Measurements from ENCODE around the gene ACBD3. TPM values are rescaled to one million over a fixed set of nuclear protein-coding genes. Genes with fewer than 3 reads are reported as not detected.

The ACBD3 gene
- polyA plus RNA-seq, 4 donors: 16.1 to 42.4 (median 23.4) TPM

- FAIRE-seq: no peak
- peak; percentile 67 to 89 for DNase-seq
- Histone ChIP-seq H3K27me3 (ENCODE audit: control insufficient read depth in 3 of 3, insufficient read depth in 3 of 3, low read length in 3 of 3) (no peaks in the 10 kb centered on the region), H3K4me3 (ENCODE audit: low read depth in 1 of 3, low read length in 3 of 3) (peak overlapping the region; percentile 54 to 81 (median 63)), H3K27ac (ENCODE audit: low read depth in 1 of 3, low read length in 2 of 3) (peak overlapping the region; percentile 88 to 93 (median 89)), H3K36me3 (ENCODE audit: control insufficient read depth in 3 of 3, insufficient read depth in 2 of 3, low read depth in 1 of 3, low read length in 3 of 3) (no peaks in the 10 kb centered on the region), H3K4me1 (ENCODE audit: control insufficient read depth in 3 of 3, insufficient read depth in 2 of 3, low read depth in 1 of 3, low read length in 2 of 3) (peaks cover 0 to 10% (median 3%) of the 10 kb centered on the region in 3 donors), H3K9me3 (ENCODE audit: control insufficient read depth in 2 of 2, insufficient read depth in 1 of 2, low read depth in 1 of 2, low read length in 1 of 2) (no peaks in the 10 kb centered on the region)
- WGBS, 3 donors: 1% methylated on average over 46 to 73 of the region's 73 CpGs
Measured at GRCh38 chr1:226110249-226111097, 76.1 kb downstream of the ACBD3 start.

DNA sequence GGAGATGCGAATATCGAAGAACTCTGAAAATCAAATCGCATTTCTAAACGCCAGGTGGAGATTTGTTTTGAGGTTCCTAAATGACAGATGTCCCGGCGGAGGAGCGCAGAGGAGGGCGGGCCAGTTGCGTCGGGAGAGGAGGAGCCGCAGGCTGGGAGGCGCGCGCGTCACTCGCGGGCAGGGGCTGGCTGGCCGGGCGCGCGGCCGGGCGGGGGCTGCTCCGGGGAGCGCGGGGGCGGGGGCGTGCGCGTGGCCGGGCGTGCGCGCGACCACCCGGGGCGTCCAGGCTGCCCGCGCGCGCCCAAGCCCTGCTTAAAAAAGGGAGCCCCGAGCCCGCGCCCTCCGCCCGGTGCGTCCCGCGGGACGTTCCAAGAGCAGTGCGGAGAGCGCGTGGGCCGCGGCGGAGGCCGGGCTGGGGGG is 76.7 kb downstream of the ACBD3 start:
- peak; percentile 85 to 92 for DNase-seq
- FAIRE-seq: no peak
- Histone ChIP-seq H3K9me3 (ENCODE audit: control insufficient read depth in 2 of 2, insufficient read depth in 1 of 2, low read depth in 1 of 2, low read length in 1 of 2) (no peaks in the 10 kb centered on the region), H3K4me1 (ENCODE audit: control insufficient read depth in 3 of 3, insufficient read depth in 2 of 3, low read depth in 1 of 3, low read length in 2 of 3) (peaks cover 0 to 10% (median 3%) of the 10 kb centered on the region in 3 donors), H3K27ac (ENCODE audit: low read depth in 1 of 3, low read length in 2 of 3) (peak overlapping the region; percentile 88 to 95 (median 93)), H3K36me3 (ENCODE audit: control insufficient read depth in 3 of 3, insufficient read depth in 2 of 3, low read depth in 1 of 3, low read length in 3 of 3) (no peaks in the 10 kb centered on the region), H3K27me3 (ENCODE audit: control insufficient read depth in 3 of 3, insufficient read depth in 3 of 3, low read length in 3 of 3) (no peaks in the 10 kb centered on the region), H3K4me3 (ENCODE audit: low read depth in 1 of 3, low read length in 3 of 3) (peak overlapping the region; percentile 63 to 81 (median 78))
- 0 to 1% (median 0%) methylated on average over 22 to 57 of the region's 57 CpGs for WGBS, 3 donors

DNA sequence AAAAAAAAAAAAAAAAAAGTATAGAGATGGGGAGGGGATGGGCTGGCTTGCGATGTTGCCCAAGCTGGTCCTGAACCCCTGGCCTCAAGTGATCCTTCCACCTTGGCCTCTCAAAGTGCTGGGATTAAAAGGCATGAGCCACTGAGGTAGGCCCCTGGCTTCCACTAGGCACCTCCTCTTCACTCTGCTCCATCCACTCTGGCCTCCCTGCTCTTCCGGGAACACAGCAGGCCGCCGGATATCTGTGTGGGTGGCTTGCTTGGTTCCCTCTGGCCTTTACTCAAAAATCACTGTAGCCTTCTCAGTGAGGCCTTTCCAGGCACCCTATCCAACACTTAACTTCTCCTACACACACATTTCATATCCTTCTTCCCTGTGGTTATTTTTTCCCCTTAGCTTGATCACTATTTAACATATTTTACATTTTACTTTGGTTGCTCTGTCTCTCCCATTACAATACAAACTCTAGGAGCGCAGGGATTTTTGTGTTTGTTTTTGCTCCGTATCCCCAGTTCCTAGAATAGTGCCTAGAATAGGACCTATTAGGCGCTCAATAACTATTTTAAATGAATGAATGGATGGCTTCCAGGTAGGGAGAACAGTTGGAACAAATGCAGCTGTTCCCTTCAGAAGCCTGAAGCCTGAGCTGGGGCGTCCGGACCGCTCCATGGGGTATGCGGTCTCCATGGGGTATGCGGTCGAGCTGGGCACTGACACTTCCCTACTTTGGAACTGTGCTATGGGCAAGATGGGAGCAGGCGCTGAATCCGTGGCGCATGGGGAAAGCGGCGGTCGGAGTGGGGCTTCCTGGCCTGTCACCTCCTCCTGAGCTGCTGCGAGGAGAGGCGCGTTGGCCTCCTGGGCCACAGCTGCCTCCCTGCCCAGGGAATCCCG is 77.4 kb downstream of the ACBD3 start:
- no peaks in the 10 kb centered on the region for H3K27me3 ChIP-seq (ENCODE audit: control insufficient read depth in 3 of 3, insufficient read depth in 3 of 3, low read length in 3 of 3)
- FAIRE-seq (no peak), DNase-seq (no peak)
- H3K36me3 ChIP-seq (ENCODE audit: control insufficient read depth in 3 of 3, insufficient read depth in 2 of 3, low read depth in 1 of 3, low read length in 3 of 3): no peaks in the 10 kb centered on the region
- 26 to 34% (median 31%) methylated on average over 22 to 23 of the region's 23 CpGs for whole genome bisulfite sequencing, 3 donors
- peak overlapping the region in 2 of 3 donors; percentile 78 to 81 for H3K4me3 ChIP-seq (ENCODE audit: low read depth in 1 of 3, low read length in 3 of 3)
- no peaks in the 10 kb centered on the region for H3K9me3 ChIP-seq (ENCODE audit: control insufficient read depth in 2 of 2, insufficient read depth in 1 of 2, low read depth in 1 of 2, low read length in 1 of 2)
- peaks cover 0 to 10% (median 3%) of the 10 kb centered on the region in 3 donors for H3K4me1 ChIP-seq (ENCODE audit: control insufficient read depth in 3 of 3, insufficient read depth in 2 of 3, low read depth in 1 of 3, low read length in 2 of 3)
- H3K27ac ChIP-seq (ENCODE audit: low read depth in 1 of 3, low read length in 2 of 3): peak overlapping the region; percentile 84 to 95 (median 93)

GRCh38 chr1:226107471-226108460 is 78.8 kb downstream of the ACBD3 start:
- DNase-seq: no peak
- no peak for FAIRE-seq
- H3K36me3 ChIP-seq (ENCODE audit: control insufficient read depth in 3 of 3, insufficient read depth in 2 of 3, low read depth in 1 of 3, low read length in 3 of 3): no peaks in the 10 kb centered on the region
- no peak overlapping the region for H3K27ac ChIP-seq (ENCODE audit: low read depth in 1 of 3, low read length in 2 of 3)
- H3K4me1 ChIP-seq (ENCODE audit: control insufficient read depth in 3 of 3, insufficient read depth in 2 of 3, low read depth in 1 of 3, low read length in 2 of 3): peaks cover 0 to 10% (median 3%) of the 10 kb centered on the region in 3 donors
- H3K9me3 ChIP-seq (ENCODE audit: control insufficient read depth in 2 of 2, insufficient read depth in 1 of 2, low read depth in 1 of 2, low read length in 1 of 2): no peaks in the 10 kb centered on the region
- no peaks in the 10 kb centered on the region for H3K27me3 ChIP-seq (ENCODE audit: control insufficient read depth in 3 of 3, insufficient read depth in 3 of 3, low read length in 3 of 3)
- no peak overlapping the region for H3K4me3 ChIP-seq (ENCODE audit: low read depth in 1 of 3, low read length in 3 of 3)
- 58 to 75% (median 64%) methylated on average over 3 of the region's 3 CpGs for WGBS, 3 donors

DNA sequence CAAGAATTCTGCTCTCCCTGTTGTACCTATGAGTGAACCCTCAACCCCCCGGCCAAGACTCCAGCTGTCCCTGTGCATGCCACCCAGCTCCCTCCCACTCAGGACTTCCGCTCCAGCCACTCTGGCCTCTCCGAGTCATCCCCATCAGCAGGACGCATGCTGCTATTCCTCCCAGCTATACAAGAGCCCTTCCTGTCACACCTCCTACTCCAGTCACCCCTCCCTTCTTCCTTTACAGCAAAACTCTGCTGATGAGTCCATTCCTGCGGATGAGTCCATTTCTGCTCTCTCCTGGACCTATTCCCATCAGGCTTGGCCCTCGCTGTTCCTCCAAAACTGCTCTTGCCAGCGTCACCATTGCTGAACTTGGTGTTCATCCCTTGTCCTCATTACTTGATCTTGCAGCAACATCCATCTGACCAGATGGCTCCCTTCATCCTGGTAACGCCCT is 81.8 kb downstream of the ACBD3 start:
- Histone ChIP-seq H3K36me3 (ENCODE audit: control insufficient read depth in 3 of 3, insufficient read depth in 2 of 3, low read depth in 1 of 3, low read length in 3 of 3) (no peaks in the 10 kb centered on the region), H3K9me3 (ENCODE audit: control insufficient read depth in 2 of 2, insufficient read depth in 1 of 2, low read depth in 1 of 2, low read length in 1 of 2) (no peaks in the 10 kb centered on the region), H3K27ac (ENCODE audit: low read depth in 1 of 3, low read length in 2 of 3) (no peak overlapping the region), H3K4me3 (ENCODE audit: low read depth in 1 of 3, low read length in 3 of 3) (no peak overlapping the region), H3K27me3 (ENCODE audit: control insufficient read depth in 3 of 3, insufficient read depth in 3 of 3, low read length in 3 of 3) (peaks cover 0 to 3% (median 0%) of the 10 kb centered on the region in 3 donors), H3K4me1 (ENCODE audit: control insufficient read depth in 3 of 3, insufficient read depth in 2 of 3, low read depth in 1 of 3, low read length in 2 of 3) (peaks cover 0 to 4% (median 0%) of the 10 kb centered on the region in 3 donors)
- DNase-seq: no peak
- 72 to 92% (median 91%) methylated on average over 7 to 8 of the region's 8 CpGs for WGBS, 3 donors
- FAIRE-seq: no peak

GRCh38 chr1:226100436-226101391 is 85.8 kb downstream of the ACBD3 start:
- peak overlapping the region in 2 of 3 donors; percentile 44 to 50 for H3K4me3 ChIP-seq (ENCODE audit: low read depth in 1 of 3, low read length in 3 of 3)
- no peak overlapping the region for H3K27ac ChIP-seq (ENCODE audit: low read depth in 1 of 3, low read length in 2 of 3)
- DNase-seq (peak; percentile 41 to 61), FAIRE-seq (no peak)
- 4 to 9% (median 5%) methylated on average over 32 of the region's 32 CpGs for WGBS, 3 donors
- H3K27me3 ChIP-seq (ENCODE audit: control insufficient read depth in 3 of 3, insufficient read depth in 3 of 3, low read length in 3 of 3): peaks cover 0 to 9% (median 0%) of the 10 kb centered on the region in 3 donors
- H3K4me1 ChIP-seq (ENCODE audit: control insufficient read depth in 3 of 3, insufficient read depth in 2 of 3, low read depth in 1 of 3, low read length in 2 of 3): no peaks in the 10 kb centered on the region
- peaks cover 0 to 3% (median 0%) of the 10 kb centered on the region in 3 donors for H3K36me3 ChIP-seq (ENCODE audit: control insufficient read depth in 3 of 3, insufficient read depth in 2 of 3, low read depth in 1 of 3, low read length in 3 of 3)
- no peaks in the 10 kb centered on the region for H3K9me3 ChIP-seq (ENCODE audit: control insufficient read depth in 2 of 2, insufficient read depth in 1 of 2, low read depth in 1 of 2, low read length in 1 of 2)

All from small intestine (tissue), 7 donors.